Activated CD4-positive, alpha-beta T cell treated with anti-CD3 and anti-CD28 coated beads, Interleukin-2, amount 50 U/mL, for 24 hours (primary cell): ENCODE results near the gene PDE8B.

Experiments used
- DNase-seq, 2 donors: peaks; one replicate each; pipeline ENCODE4 v3.0.0-alpha.2; 2020; ENCODE audit warnings: low read depth in 1 of 2, low spot score in 1 of 2

The PDE8B gene

DNA sequence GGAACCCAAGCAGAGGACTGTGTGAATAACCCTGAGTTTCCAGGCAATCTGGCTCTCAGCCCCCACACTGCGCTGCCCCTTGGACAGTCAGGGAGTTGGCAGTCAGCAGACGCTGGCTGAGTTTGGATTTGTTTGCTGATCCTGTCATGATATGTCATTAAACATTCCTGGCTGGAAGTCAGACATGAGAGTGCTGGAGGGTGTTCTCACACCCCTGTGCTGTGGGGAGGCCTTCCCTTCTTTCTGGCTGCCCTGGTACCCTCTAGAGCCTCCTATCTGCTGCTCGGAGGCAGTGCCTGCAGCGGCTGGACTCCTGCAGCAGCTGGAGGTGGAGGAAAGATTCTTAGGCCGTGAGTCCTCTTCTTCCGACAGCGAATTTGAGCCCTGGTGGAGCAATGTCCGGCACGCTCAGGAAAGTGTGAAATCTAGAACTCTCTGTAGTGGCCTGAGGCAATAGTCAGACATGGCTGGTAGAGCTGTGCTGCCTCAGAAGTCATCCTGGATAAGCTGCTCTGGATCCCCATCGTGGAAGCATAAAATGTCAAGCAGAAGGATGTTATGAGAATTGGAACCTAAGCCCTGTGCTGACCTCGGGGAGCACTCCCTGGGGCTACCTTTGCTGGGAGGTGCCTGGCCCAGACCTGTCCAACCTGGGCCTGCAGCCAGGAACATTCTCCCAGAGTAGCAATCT is 72.0 kb downstream of the PDE8B start:
- DNase-seq: no peak

- DNase-seq: no peak
Measured at GRCh38 chr5:77285251-77285841, 74.9 kb downstream of the PDE8B start.

DNA sequence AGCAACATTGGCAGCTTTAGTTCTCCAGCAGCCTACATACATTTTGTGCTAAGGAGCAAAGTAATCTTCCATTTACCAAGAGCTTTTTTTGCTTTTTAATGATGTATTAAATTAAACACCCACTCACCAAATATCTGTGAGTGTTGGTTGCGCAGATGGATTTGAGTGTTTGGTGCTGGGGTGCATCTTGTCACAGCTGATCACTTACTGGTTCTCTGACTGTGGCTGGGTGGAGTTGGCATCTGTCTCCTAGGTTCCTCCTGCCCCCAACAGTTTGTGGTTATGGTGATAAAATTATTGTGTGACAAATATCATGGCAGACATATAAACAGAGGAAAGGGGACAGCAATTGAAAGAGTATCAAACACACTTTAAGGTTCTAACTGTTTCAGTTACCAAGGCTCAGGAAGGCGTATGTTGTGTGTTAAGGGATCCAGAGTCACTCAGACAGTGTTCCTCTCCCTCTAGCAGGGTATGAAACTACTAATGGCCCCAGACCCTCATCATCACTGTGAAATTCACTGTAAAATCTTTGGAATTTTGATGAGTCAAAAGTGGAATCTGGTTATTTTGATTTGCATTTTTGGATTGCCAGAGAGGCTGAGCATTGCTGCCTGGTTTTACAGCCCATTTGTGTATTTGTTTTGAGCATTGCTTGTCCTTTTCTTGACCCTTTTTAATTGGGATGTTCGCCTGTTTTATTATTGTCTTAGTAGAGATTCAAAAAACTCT is 81.7 kb downstream of the PDE8B start:
- DNase-seq: no peak

DNA sequence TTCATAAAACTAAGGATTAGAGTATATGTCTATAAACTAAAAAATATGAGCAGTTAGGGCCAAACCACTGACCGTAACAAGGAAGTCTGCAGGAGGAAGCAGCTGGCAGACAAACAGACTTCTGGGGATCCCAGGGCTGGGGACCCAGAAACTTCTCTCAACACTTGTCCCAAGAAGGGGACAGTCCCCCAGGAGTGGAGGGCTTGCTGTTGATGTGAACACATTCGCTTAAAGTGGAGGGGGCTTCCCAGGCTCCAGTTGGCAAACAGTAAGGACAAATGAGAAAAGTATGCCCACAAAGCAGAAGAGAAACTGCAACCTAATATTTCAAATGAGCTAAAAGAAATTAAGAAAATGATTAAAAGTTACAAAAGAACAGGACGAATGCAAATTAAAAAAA is 83.7 kb downstream of the PDE8B start:
- no peak for DNase-seq

GRCh38 chr5:77295863-77296378 is 85.4 kb downstream of the PDE8B start:
- DNase-seq: no peak

- no peak for DNase-seq
Measured at GRCh38 chr5:77298146-77298545, 87.7 kb downstream of the PDE8B start.

DNA sequence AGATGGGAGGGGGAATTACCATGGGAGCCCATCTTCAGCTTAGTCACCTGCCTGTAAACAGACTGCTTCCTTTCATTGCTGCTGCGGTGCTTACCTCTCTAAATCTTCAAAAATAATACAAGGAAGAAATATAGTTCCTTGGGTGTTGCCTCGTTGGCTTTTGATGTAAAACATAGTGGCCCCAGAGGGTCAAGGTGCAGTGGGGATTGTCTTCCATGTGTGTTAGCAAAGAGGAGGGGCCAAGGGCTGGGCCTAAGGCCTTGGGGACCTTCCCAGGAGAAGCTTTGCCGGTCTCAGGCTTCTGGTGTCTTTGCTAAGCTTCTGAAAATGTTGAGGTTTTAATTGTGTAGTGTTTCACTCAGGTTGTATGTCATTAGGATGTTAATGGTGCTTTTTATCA is 90.0 kb downstream of the PDE8B start:
- no peak for DNase-seq

GRCh38 chr5:77301447-77301883 is 91.0 kb downstream of the PDE8B start:
- no peak for DNase-seq

GRCh38 chr5:77302247-77302646 is 91.8 kb downstream of the PDE8B start:
- DNase-seq: no peak

GRCh38 chr5:77302653-77303052 is 92.2 kb downstream of the PDE8B start:
- no peak for DNase-seq

- DNase-seq: no peak
Measured at GRCh38 chr5:77304388-77304787, 93.9 kb downstream of the PDE8B start.

DNA sequence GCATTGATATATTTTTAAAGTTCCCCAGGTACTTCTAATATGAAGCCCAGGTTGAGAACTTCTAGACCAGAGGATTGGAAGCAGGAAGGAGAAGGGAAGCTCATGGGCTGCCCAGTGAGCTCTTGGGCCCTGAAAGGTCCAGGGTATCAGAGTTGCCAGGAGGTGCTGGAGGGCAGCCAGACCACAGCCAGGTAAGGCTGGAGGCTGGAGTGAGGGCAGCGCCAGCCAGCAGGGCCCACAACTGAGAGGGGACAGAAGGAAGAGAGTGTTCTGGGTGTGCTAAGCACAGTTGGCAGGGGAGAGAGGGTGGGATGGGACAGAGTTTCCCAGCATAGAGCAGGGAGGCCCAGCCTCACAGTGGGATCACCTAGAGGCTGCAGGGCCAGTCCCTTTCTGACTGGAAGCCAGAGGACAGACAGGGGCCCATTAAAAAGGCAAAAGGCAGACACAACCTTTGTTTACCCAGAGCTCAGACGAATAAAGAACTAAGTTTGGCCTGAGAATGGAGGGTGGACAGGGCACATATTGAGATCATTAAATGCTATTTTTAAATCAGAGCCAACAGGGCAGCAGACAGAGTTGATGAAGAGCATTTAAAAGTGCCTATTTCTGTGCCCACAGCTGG is 94.9 kb downstream of the PDE8B start:
- DNase-seq: no peak

- no peak for DNase-seq
Measured at GRCh38 chr5:77305956-77306355, 95.5 kb downstream of the PDE8B start.

GRCh38 chr5:77306531-77306930 is 96.1 kb downstream of the PDE8B start:
- no peak for DNase-seq

DNA sequence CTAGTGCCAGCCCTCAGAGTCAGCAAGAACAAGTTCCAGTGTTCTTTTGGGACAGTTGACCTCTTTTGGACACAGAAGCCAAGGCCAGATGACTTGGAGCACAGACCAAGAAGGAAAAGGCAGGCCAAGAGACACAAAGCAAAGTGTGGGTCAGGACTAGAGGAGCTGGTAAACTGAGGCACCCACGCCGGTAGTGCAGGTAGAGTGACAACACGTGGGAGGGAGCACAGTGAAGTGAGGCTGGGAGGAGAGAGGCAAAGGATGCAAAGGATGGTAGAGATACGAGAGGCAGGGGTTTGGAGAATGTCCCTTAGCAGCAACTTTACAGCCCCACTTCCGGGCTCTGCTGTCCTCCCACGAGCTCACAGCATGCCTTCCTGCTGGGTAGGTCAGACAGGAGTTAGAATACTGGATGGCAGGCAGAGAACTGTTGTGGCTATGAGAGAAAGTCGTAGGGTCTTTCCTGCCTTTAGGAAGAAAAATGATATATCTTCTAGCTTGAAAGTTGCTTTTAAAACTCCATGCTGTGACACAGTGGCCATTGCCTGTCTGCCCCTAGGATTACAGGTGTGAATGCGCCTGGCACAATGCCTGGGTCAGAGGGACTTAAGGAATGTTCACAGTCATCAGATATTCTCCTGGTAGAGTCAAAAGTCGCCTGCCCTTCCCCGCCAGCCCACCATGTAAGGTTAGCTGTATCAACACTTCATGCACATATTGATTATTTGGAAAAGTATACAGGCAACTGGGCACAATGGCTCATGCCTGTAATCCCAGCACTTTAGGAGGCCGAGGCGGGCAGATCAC is 97.9 kb downstream of the PDE8B start:
- DNase-seq: no peak

- no peak for DNase-seq
Measured at GRCh38 chr5:77309140-77309539, 98.7 kb downstream of the PDE8B start.

- no peak for DNase-seq
Measured at GRCh38 chr5:77310494-77311213, 100.2 kb downstream of the PDE8B start.

DNA sequence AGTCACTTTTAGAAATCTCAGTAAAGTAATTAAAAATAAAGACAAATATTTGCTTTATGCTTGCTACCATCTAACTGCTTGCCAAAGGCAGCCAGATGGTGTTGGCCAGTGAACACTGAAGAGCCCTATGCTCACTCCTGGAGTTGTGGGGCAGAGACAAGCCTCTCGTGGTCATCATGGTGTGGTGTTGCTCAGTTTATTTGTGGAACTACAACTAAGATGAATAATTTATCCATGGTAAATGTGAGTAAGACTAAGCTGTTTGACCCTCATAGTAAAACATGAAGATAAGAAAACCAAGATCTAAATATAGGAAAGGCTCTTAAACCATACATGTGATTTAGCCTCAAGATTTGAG is 100.7 kb downstream of the PDE8B start:
- DNase-seq: no peak

DNA sequence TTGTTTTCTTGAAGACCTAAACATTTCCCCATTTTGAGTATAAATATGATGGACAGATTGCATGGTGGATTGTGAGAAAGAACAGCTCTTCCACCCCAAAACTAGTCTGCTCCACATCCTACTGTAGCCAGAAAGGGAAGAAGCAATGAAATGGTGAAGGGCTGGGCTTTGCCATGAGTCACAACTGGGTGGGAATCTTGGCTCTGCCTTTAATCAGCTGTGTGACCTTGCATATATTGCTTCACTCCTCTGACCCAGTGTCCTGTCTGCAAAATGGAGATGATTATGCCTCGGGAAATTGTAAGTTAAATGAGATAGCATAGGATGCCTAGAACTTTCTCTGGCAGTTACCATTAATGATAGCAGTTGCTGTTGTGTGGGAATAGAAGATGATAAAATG is 101.9 kb downstream of the PDE8B start:
- DNase-seq: no peak

GRCh38 chr5:77316871-77317661 is 106.6 kb downstream of the PDE8B start:
- DNase-seq: no peak
